Adrenal gland (tissue), 12 donors: ENCODE measurements around the gene GCNT2. TPM values are rescaled to one million over a fixed set of nuclear protein-coding genes. Genes with fewer than 3 reads are reported as not detected.
"Not testable (repeated sequence)": the region's sequence is repeated elsewhere in the genome, so short reads cannot be mapped to it uniquely, and the experiment has no call there.

ENCODE experiments used
- DNase-seq, 7 donors: peaks; one replicate each; pipeline ENCODE4 v3.0.0-alpha.2; 2019 to 2020
- H3K27ac ChIP-seq, 5 donors: fragments of 200-600 bp; sonication (generic) in 4 of 5; 1 replicate in 3 of 5; 2 replicates in 2 of 5; pipeline versions ENCODE4 v1.5.1 to v1.8.0; 2016 to 2020; ENCODE audit warnings: mild to moderate bottlenecking in 1 of 5
- H3K27me3 ChIP-seq: fragments of 200-600 bp; 2 replicates; pipeline ENCODE4 v1.8.0; 2021
- H3K36me3 ChIP-seq, 2 donors: fragments of 200-600 bp; replicated peaks in 1 of 2; 1 replicate in 1 of 2; 2 replicates in 1 of 2; pipeline versions ENCODE4 v1.5.1 to v1.8.0; 2018 to 2022
- H3K4me1 ChIP-seq, 2 donors: fragments of 200-600 bp; replicated peaks in 1 of 2; 1 replicate in 1 of 2; 2 replicates in 1 of 2; pipeline versions ENCODE4 v1.5.1 to v1.8.0; 2018 to 2021
- H3K4me3 ChIP-seq, 4 donors: fragments of 200-600 bp; sonication (generic) in 3 of 4; one replicate each; pipeline ENCODE4 v1.5.1; 2016 to 2018
- H3K9me3 ChIP-seq, 3 donors: fragments of 200-600 bp; sonication (generic) in 1 of 3; replicated peaks in 1 of 3; 1 replicate in 2 of 3; 2 replicates in 1 of 3; pipeline versions ENCODE4 v1.5.1 to v1.8.0; 2016 to 2021
- POLR2A ChIP-seq, 2 donors: fragments of 450-650 bp; IDR thresholded peaks; one replicate each; pipeline ENCODE4 v1.6.1; 2017; ENCODE audit warnings: antibody characterized with exemption in 2 of 2, mild to moderate bottlenecking in 2 of 2, moderate library complexity in 1 of 2
- WGBS, 4 donors: extraction: QIAGEN DNeasy Blood & Tissue Kit in 2 of 4; methylation state at CpG; one replicate each; pipeline versions ENCODE4 v1.1.5 to v1.1.7; 2013 to 2017; 5-methylcytosine and 5-hydroxymethylcytosine counted together
- intact Hi-C, 2 donors: fragments of 100-400 bp; cut with DNase I; formaldehyde crosslinking; loops; one replicate each; pipeline versions ENCODE4 v1.14.1 to v1.15.0; 2022 to 2023
- polyA plus RNA-seq, 3 donors: library from polyadenylated mRNA; stranded (reverse); fragments of 200-250 nt in 2 of 3; fragments of 350-450 nt in 1 of 3; fragmentation: Illumina TruSeq in 1 of 3; extraction: RNeasy Lipid Tissue Mini Kit (QIAGEN cat#74804) in 1 of 3; gene quantifications; one replicate each; pipeline ENCODE4 v1.2.3, GENCODE V29; 2013 to 2014
- total RNA-seq, 9 donors: library from RNA; depleted of rRNA in 4 of 9; stranded (reverse); fragments of >200 nt in 4 of 9; fragments of 120-200 nt in 1 of 9; fragmentation: NEBNext Ultra II Directional in 1 of 9; extraction: Animal tissue kit (Norgen Biotek cat#: 25700) in 1 of 9; gene quantifications; one replicate each; pipeline versions ENCODE4 v1.1.0 to v1.2.4, GENCODE V29; 2013 to 2023
- TF ChIP-seq, protein P1 (sequence below), 6 experiments: fragments of 450-650 bp in 4 of 6; fragments of 200-600 bp in 2 of 6; sonication (generic) in 1 of 6; IDR thresholded peaks; 1 replicate in 5 of 6; 2 replicates in 1 of 6; pipeline versions ENCODE4 v1.5.1 to v1.8.0; 2016 to 2021; ENCODE audit warnings: antibody characterized with exemption in 6 of 6, mild to moderate bottlenecking in 2 of 6, moderate library complexity in 1 of 6
- donor health status: healthy with polysubstance abuse.
- donor health status: Bipolar disorder and iron deficiency.
- donor health status: DM: yes; HTN: yes; CAD: no.
- donor health status: DM: no; HTN: no; CAD: no.
- donor health status: DM: no; HTN: no; CAD: no.
- donor health status: DM: yes; HTN: yes; CAD: no.

The GCNT2 gene
- total and polyA plus RNA-seq, 12 donors: 0.27 to 4.0 (median 1.7) TPM

GRCh38 chr6:10516953-10517352, 4.2 kb upstream of the GCNT2 start:
- Histone ChIP-seq H3K4me1 (no peaks in the 10 kb centered on the region), H3K36me3 (no peaks in the 10 kb centered on the region), H3K27me3 (no peaks in the 10 kb centered on the region), H3K4me3 (no peak overlapping the region), H3K9me3 (no peaks in the 10 kb centered on the region), H3K27ac (no peak overlapping the region)
- intact Hi-C loops: no loop called here
- DNase-seq: no peak
- WGBS, 4 donors: 76 to 84% (median 81%) methylated on average over 4 of the region's 4 CpGs
- no peak for TF ChIP-seq POLR2A (IDR thresholded peaks at IDR 0.05)
- TF ChIP-seq, protein P1, sequence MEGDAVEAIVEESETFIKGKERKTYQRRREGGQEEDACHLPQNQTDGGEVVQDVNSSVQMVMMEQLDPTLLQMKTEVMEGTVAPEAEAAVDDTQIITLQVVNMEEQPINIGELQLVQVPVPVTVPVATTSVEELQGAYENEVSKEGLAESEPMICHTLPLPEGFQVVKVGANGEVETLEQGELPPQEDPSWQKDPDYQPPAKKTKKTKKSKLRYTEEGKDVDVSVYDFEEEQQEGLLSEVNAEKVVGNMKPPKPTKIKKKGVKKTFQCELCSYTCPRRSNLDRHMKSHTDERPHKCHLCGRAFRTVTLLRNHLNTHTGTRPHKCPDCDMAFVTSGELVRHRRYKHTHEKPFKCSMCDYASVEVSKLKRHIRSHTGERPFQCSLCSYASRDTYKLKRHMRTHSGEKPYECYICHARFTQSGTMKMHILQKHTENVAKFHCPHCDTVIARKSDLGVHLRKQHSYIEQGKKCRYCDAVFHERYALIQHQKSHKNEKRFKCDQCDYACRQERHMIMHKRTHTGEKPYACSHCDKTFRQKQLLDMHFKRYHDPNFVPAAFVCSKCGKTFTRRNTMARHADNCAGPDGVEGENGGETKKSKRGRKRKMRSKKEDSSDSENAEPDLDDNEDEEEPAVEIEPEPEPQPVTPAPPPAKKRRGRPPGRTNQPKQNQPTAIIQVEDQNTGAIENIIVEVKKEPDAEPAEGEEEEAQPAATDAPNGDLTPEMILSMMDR (IDR thresholded peaks at IDR 0.05): no peak

DNA sequence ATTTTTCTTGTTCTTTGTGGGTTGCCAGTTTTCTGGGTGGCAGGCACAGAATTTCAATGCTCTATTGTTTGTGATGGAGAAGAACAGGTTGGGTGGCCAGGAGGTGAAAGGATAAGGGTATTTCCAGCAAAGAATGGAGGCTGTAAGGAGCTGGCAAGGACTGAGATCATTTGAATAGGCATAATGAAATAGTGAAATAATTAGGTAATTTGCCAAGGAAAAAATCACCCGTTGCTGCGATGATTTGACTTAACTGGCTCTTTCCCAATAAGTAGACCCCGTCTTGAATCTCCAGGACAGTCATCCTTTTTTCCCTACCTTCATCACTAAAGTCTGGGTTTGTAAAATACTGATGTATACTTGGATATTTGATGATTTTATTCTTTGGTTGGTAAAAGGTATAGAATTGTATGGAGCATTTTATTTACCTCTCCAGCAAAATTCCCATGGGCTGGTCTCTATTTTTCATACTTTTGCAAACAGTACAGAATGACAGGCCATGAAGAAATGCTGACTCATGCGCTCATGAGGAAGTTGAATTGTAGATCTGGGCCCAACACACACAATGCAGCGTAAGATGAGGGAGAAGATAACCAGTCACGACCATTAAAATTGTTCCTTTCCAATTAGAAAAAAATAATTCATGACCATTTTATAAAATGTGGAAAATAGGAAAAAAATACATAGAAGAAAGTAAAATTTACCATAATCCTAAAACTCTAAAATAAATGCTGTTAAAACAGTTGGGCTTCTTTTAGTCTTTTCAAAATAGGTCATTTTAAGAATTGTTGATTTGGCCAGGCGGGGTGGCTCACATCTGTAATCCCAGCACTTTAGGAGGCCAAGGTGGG, 2.4 kb upstream of the GCNT2 start:
- intact Hi-C loops: no loop called here
- Histone ChIP-seq H3K27me3 (no peaks in the 10 kb centered on the region), H3K36me3 (no peaks in the 10 kb centered on the region), H3K27ac (no peak overlapping the region), H3K9me3 (no peaks in the 10 kb centered on the region), H3K4me1 (no peaks in the 10 kb centered on the region), H3K4me3 (no peak overlapping the region)
- no peak for TF ChIP-seq POLR2A (IDR thresholded peaks at IDR 0.05)
- TF ChIP-seq, protein P1 (IDR thresholded peaks at IDR 0.05): no peak
- no peak for DNase-seq
- 57 to 67% (median 61%) methylated on average over 7 of the region's 7 CpGs for WGBS, 4 donors

- H3K27me3 ChIP-seq, H3K27ac ChIP-seq, H3K36me3 ChIP-seq, H3K4me1 ChIP-seq, H3K9me3 ChIP-seq, H3K4me3 ChIP-seq, DNase-seq, intact Hi-C loops: not testable (repeated sequence)
- 79 to 84% (median 81%) methylated on average over 8 of the region's 8 CpGs for WGBS, 4 donors
These were observed 1.8 kb upstream of the GCNT2 start for GRCh38 chr6:10519408-10519697.

DNA sequence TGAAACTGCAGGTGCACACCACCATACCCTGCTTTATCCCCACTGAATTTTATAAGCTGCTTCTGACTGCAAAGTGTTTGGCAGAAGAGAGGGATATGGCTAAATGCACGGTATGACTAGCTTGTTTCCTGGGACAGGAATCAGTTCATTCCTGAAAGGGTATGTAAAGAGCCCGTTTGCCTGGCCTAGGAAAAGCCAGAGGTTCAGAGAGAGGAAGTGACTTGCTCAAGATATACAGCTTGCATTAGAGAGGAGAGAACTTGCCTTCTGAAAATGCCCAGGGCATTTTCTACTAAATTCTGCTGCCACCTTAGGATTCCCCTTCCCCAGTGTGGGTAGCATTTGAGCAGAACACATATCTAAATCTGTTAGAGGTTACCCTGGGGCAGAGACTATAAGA, 683 bp upstream of the GCNT2 start:
- H3K27ac ChIP-seq: peak overlapping the region in 1 of 5 donors; percentile 58
- no peaks in the 10 kb centered on the region for H3K36me3 ChIP-seq
- no peaks in the 10 kb centered on the region for H3K4me1 ChIP-seq
- no peak for TF ChIP-seq POLR2A (IDR thresholded peaks at IDR 0.05)
- TF ChIP-seq, protein P1 (IDR thresholded peaks at IDR 0.05): no peak
- no peak overlapping the region for H3K4me3 ChIP-seq
- no peak for DNase-seq
- WGBS, 4 donors: 40 to 63% (median 49%) methylated on average over 2 of the region's 2 CpGs
- no peaks in the 10 kb centered on the region for H3K9me3 ChIP-seq
- intact Hi-C loops: no loop called here
- no peaks in the 10 kb centered on the region for H3K27me3 ChIP-seq
